Activated CD4-positive, alpha-beta T cell treated with anti-CD3 and anti-CD28 coated beads, Interleukin-2, amount 50 U/mL, for 16 hours (primary cell): ENCODE results near the gene ENTREP1.
A peak's percentile ranks its signal among the peaks of the same experiment; 100 is the strongest.
"Not testable (repeated sequence)": the region's sequence is repeated elsewhere in the genome, so short reads cannot be mapped to it uniquely, and the experiment has no call there.

Source experiments
- DNase-seq: peaks from one replicate; pipeline ENCODE4 v3.0.0-alpha.2; 2020

The ENTREP1 gene

GRCh38 chr9:69421908-69422801 lies 97.1 kb downstream of the ENTREP1 start:
- DNase-seq = peak; percentile 67

GRCh38 chr9:69425136-69425801 lies 100.3 kb downstream of the ENTREP1 start:
- DNase-seq = no peak

GRCh38 chr9:69427286-69427685 lies 102.3 kb downstream of the ENTREP1 start:
- no peak for DNase-seq

GRCh38 chr9:69428017-69428785 lies 103.2 kb downstream of the ENTREP1 start:
- no peak for DNase-seq

- DNase-seq = no peak
Observed at GRCh38 chr9:69429281-69429680, 104.3 kb downstream of the ENTREP1 start.

- no peak for DNase-seq
Observed at GRCh38 chr9:69430206-69430605, 105.2 kb downstream of the ENTREP1 start.

GRCh38 chr9:69431203-69431602 lies 106.2 kb downstream of the ENTREP1 start:
- no peak for DNase-seq

GRCh38 chr9:69431777-69432176 lies 106.8 kb downstream of the ENTREP1 start:
- no peak for DNase-seq

- DNase-seq = no peak
Observed at GRCh38 chr9:69432623-69433022, 107.6 kb downstream of the ENTREP1 start.

- DNase-seq = no peak
Observed at GRCh38 chr9:69433392-69433791, 108.4 kb downstream of the ENTREP1 start.

GRCh38 chr9:69433968-69434367 lies 109.0 kb downstream of the ENTREP1 start:
- DNase-seq = no peak

- not testable (repeated sequence) for DNase-seq
Observed at GRCh38 chr9:69439654-69440053, 114.6 kb downstream of the ENTREP1 start.

- not testable (repeated sequence) for DNase-seq
Observed at GRCh38 chr9:69440254-69440955, 115.4 kb downstream of the ENTREP1 start.
